Astrocyte (in vitro differentiated cells and primary cell): ENCODE results near the gene GNRHR. TPM values are rescaled to one million over a fixed set of nuclear protein-coding genes. Genes with fewer than 3 reads are reported as not detected.
A peak's percentile ranks its signal among the peaks of the same experiment; 100 is the strongest.

Experiments used
- DNase-seq: peaks from one replicate; pipeline ENCODE4 v3.0.0-alpha.2; 2010; ENCODE audit warnings: low read depth
- FAIRE-seq: peaks from 2 replicates; lab custom pipeline; 2011; peaks lifted over from hg19 to GRCh38; lab: Jason Lieb, UNC
- H2AFZ ChIP-seq: 2 replicates; pipeline ENCODE4 v1.6.0; 2012; ENCODE audit warnings: low read depth, low read length, inconsistent platforms
- H3K27ac ChIP-seq: 2 replicates; pipeline ENCODE4 v1.5.1; 2011; ENCODE audit warnings: low read depth, low read length, inconsistent platforms
- H3K27me3 ChIP-seq: 2 replicates; pipeline ENCODE4 v1.6.0; 2011; ENCODE audit warnings: low read length, inconsistent platforms; ENCODE audit not compliant: insufficient read depth
- H3K36me3 ChIP-seq: 2 replicates; pipeline ENCODE4 v1.5.1; 2011; ENCODE audit warnings: low read length, inconsistent platforms; ENCODE audit not compliant: insufficient read depth
- H3K4me1 ChIP-seq: 2 replicates; pipeline ENCODE4 v1.5.1; 2011; ENCODE audit warnings: low read length, inconsistent platforms; ENCODE audit not compliant: insufficient read depth
- H3K4me2 ChIP-seq: 2 replicates; pipeline ENCODE4 v1.6.0; 2012; ENCODE audit warnings: low read length, inconsistent platforms
- H3K4me3 ChIP-seq: 2 replicates; pipeline ENCODE4 v1.5.1; 2011; ENCODE audit warnings: low read depth, mild to moderate bottlenecking, low read length, inconsistent platforms; ENCODE audit not compliant: insufficient read depth
- H3K79me2 ChIP-seq: 2 replicates; pipeline ENCODE4 v1.6.0; 2012; ENCODE audit warnings: mild to moderate bottlenecking, low read length, inconsistent platforms; ENCODE audit not compliant: insufficient read depth
- H3K9ac ChIP-seq: 2 replicates; pipeline ENCODE4 v1.6.0; 2012; ENCODE audit warnings: mild to moderate bottlenecking, low read length, inconsistent platforms
- H3K9me3 ChIP-seq: 2 replicates; pipeline ENCODE4 v1.5.1; 2012; ENCODE audit warnings: low read depth, mild to moderate bottlenecking, low read length, inconsistent platforms; ENCODE audit not compliant: insufficient read depth
- H4K20me1 ChIP-seq: 2 replicates; pipeline ENCODE4 v1.6.0; 2012; ENCODE audit warnings: low read length, inconsistent platforms; ENCODE audit not compliant: insufficient read depth
- H3K27ac Mint-ChIP-seq: one replicate; pipeline ENCODE4 v1.8.0; 2021; ENCODE audit warnings: mild to moderate bottlenecking, mixed read lengths; ENCODE audit not compliant: unreplicated experiment
- H3K27me3 Mint-ChIP-seq: one replicate; pipeline ENCODE4 v1.8.0; 2021; ENCODE audit warnings: low read depth, mixed read lengths; ENCODE audit not compliant: unreplicated experiment
- H3K36me3 Mint-ChIP-seq: one replicate; pipeline ENCODE4 v1.8.0; 2021; ENCODE audit warnings: low read depth, mixed read lengths; ENCODE audit not compliant: unreplicated experiment
- H3K4me1 Mint-ChIP-seq: one replicate; pipeline ENCODE4 v1.8.0; 2021; ENCODE audit warnings: low read depth, mixed read lengths; ENCODE audit not compliant: unreplicated experiment
- H3K4me3 Mint-ChIP-seq: one replicate; pipeline ENCODE4 v1.8.0; 2021; ENCODE audit warnings: mild to moderate bottlenecking, moderate library complexity, mixed read lengths; ENCODE audit not compliant: unreplicated experiment
- H3K9me3 Mint-ChIP-seq: one replicate; pipeline ENCODE4 v1.8.0; 2021; ENCODE audit warnings: mild to moderate bottlenecking, mixed read lengths; ENCODE audit not compliant: unreplicated experiment
- CTCF ChIP-seq: IDR thresholded peaks from 2 replicates; pipeline ENCODE4 v1.5.1; 2011; ENCODE audit warnings: low read depth, mild to moderate bottlenecking, inconsistent platforms, low read length, moderate library complexity; ENCODE audit not compliant: insufficient read depth
- EZH2 ChIP-seq: IDR thresholded peaks from 2 replicates; pipeline ENCODE4 v1.6.1; 2012; ENCODE audit warnings: mild to moderate bottlenecking, low read length, inconsistent platforms; ENCODE audit not compliant: insufficient read depth
- total RNA-seq: library from RNA; stranded (reverse); gene quantifications from 2 replicates; pipeline ENCODE4 v1.2.1, GENCODE V29; 2021

Gene GNRHR
- total RNA-seq, 1 donor from 2014 or later: not detected

DNA sequence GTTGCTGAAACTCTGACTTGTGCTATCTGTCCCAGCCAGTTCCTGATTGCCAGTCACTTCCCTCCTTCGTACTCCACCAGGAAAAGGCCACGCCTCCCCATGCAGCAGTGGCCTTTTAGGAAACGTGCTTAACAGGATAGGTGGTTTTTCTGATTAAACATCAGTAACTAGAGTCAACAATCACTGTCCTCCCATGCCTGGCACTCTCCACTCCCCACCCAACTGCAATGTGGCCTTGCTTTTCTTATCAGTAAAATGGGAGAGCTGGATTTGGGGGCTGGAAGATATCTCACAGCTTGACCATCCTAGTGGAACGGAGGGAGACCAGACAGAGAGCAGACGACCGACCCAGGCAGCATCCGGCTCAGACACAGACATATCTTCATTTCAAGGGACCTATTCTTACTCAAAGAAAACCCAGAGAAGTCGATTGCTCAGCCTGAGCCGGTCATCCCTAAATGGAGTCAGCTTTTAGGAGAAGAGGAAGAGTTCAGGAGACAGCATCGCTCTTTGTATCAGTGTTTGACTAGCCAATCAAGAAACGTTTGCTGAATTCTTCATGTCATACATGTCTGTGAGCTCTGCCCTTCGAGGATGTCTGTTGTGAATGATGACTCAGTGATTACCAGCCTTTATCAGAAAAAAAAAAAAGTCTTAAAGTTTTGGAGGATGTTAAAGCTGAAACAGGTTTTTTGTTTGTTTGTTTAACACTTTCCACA lies 40.5 kb downstream of the GNRHR start:
- no peaks in the 10 kb centered on the region for H3K27me3 ChIP-seq
- Mint-ChIP-seq H3K36me3 (peaks cover 13% of the 10 kb centered on the region), H3K9me3 (peaks cover 3% of the 10 kb centered on the region), H3K4me1 (peaks cover 19% of the 10 kb centered on the region), H3K4me3 (no peak overlapping the region), H3K27ac (peak overlapping the region; percentile 96), H3K27me3 (no peaks in the 10 kb centered on the region)
- H3K79me2 ChIP-seq: peaks cover 30% of the 10 kb centered on the region
- DNase-seq (peak; percentile 45), FAIRE-seq (peak; percentile 37)
- H3K4me2 ChIP-seq: peak overlapping the region; percentile 46
- no peaks in the 10 kb centered on the region for H4K20me1 ChIP-seq
- TF ChIP-seq EZH2 (no peak), CTCF (no peak)
- no peaks in the 10 kb centered on the region for H3K36me3 ChIP-seq
- H3K27ac ChIP-seq: peak overlapping the region; percentile 18
- no peak overlapping the region for H2AFZ ChIP-seq
- H3K9me3 ChIP-seq: no peaks in the 10 kb centered on the region
- H3K9ac ChIP-seq: no peak overlapping the region
- peaks cover 15% of the 10 kb centered on the region for H3K4me1 ChIP-seq
- H3K4me3 ChIP-seq: no peak overlapping the region

GRCh38 chr4:67712650-67713528 lies 41.3 kb downstream of the GNRHR start:
- TF ChIP-seq EZH2 (no peak), CTCF (no peak)

More at GRCh38 chr4:67712650-67713528, 41.3 kb downstream of the GNRHR start:
- DNase-seq (no peak), FAIRE-seq (no peak)
- no peaks in the 10 kb centered on the region for H3K27me3 Mint-ChIP-seq
- peaks cover 3% of the 10 kb centered on the region for H3K9me3 Mint-ChIP-seq
- H3K36me3 ChIP-seq: no peaks in the 10 kb centered on the region
- H3K4me1 ChIP-seq: peaks cover 15% of the 10 kb centered on the region
- H3K27ac Mint-ChIP-seq: peak overlapping the region; percentile 96
- no peak overlapping the region for H3K9ac ChIP-seq
- peaks cover 38% of the 10 kb centered on the region for H3K79me2 ChIP-seq
- H3K9me3 ChIP-seq: no peaks in the 10 kb centered on the region
- H3K4me2 ChIP-seq: peak overlapping the region; percentile 46
- peaks cover 2% of the 10 kb centered on the region for H4K20me1 ChIP-seq
- no peak overlapping the region for H2AFZ ChIP-seq
- H3K27me3 ChIP-seq: no peaks in the 10 kb centered on the region
- no peak overlapping the region for H3K4me3 Mint-ChIP-seq
- H3K4me1 Mint-ChIP-seq: peaks cover 19% of the 10 kb centered on the region
- peaks cover 13% of the 10 kb centered on the region for H3K36me3 Mint-ChIP-seq
- no peak overlapping the region for H3K27ac ChIP-seq
- H3K4me3 ChIP-seq: no peak overlapping the region
